ENCODE data around the gene SHTN1.

DNA sequence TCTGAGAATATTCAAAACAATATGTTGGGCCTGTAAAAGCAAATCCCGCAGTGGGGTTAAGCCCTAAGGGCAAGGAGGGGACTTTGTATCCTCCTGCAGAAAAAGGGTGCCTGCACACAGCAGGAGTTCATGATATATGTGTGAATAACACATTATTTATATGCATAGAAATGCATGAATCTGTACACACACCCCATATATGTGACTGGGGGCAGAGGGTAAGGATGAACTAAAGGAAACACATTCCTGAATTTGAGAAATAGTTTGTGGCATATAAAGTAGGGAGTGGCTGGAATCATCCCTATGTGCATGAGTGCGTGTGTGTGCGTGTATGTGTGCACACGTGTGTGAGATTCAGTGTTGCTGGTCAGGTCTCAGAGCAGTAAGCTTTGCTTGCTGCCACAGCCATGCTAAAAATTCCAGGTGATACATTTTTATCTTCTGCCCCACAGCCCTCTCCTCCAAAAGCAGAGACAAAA is 136.8 kb downstream of the SHTN1 start:
- TF ChIP-seq, protein P1, sequence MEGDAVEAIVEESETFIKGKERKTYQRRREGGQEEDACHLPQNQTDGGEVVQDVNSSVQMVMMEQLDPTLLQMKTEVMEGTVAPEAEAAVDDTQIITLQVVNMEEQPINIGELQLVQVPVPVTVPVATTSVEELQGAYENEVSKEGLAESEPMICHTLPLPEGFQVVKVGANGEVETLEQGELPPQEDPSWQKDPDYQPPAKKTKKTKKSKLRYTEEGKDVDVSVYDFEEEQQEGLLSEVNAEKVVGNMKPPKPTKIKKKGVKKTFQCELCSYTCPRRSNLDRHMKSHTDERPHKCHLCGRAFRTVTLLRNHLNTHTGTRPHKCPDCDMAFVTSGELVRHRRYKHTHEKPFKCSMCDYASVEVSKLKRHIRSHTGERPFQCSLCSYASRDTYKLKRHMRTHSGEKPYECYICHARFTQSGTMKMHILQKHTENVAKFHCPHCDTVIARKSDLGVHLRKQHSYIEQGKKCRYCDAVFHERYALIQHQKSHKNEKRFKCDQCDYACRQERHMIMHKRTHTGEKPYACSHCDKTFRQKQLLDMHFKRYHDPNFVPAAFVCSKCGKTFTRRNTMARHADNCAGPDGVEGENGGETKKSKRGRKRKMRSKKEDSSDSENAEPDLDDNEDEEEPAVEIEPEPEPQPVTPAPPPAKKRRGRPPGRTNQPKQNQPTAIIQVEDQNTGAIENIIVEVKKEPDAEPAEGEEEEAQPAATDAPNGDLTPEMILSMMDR (conservative IDR thresholded peaks at IDR 0.05; ENCODE audit: low read depth, low read length): no peak
- TF ChIP-seq POLR2A (IDR thresholded peaks at IDR 0.05; ENCODE audit: low read depth, low read length): no peak
- TF ChIP-seq RAD21 (IDR thresholded peaks at IDR 0.05; ENCODE audit: low read length): no peak
- TF ChIP-seq MAZ (IDR thresholded peaks at IDR 0.05; ENCODE audit: borderline replicate concordance, low read depth, low read length): no peak
- no peak for TF ChIP-seq CEBPB (IDR thresholded peaks at IDR 0.05; ENCODE audit: low read depth, low read length)
- no peak for TF ChIP-seq FOS (IDR thresholded peaks at IDR 0.05; ENCODE audit: low read depth, low read length)
- TF ChIP-seq MXI1 (IDR thresholded peaks at IDR 0.05; ENCODE audit: borderline replicate concordance, low read depth, low read length): no peak
- TF ChIP-seq RCOR1 (IDR thresholded peaks at IDR 0.05; ENCODE audit: insufficient replicate concordance, low read length): no peak
- no peak for TF ChIP-seq RFX5 (IDR thresholded peaks at IDR 0.05; ENCODE audit: low read depth, low read length)
- TF ChIP-seq CHD1 (IDR thresholded peaks at IDR 0.05; ENCODE audit: low read depth, low read length): no peak
